Transverse colon (tissue), 4 donors: ENCODE data around the gene KRT7.

Experiments used
- CTCF ChIP-seq, 5 experiments: fragments of 200-600 bp in 3 of 5; fragments of 450-650 bp in 2 of 5; sonication (generic) in 3 of 5; IDR thresholded peaks; 1 replicate in 2 of 5; 2 replicates in 3 of 5; pipeline ENCODE4 v1.5.1; 2016 to 2017; ENCODE audit warnings: antibody characterized with exemption in 5 of 5, inconsistent platforms in 3 of 5, mild to moderate bottlenecking in 2 of 5, moderate library complexity in 1 of 5
- EP300 ChIP-seq: sonication (generic); formaldehyde crosslinking; IDR thresholded peaks from one replicate; pipeline ENCODE4 v1.6.1; 2017; ENCODE audit warnings: antibody characterized with exemption, low read depth
- POLR2AphosphoS5 ChIP-seq, 3 donors: sonication (generic); formaldehyde crosslinking; IDR thresholded peaks; one replicate each; pipeline ENCODE4 v1.6.1; 2016; ENCODE audit warnings: antibody characterized with exemption in 3 of 3

GRCh38 chr12:52277486-52278245 is 44.6 kb downstream of the KRT7 start:
- TF ChIP-seq CTCF (IDR thresholded peaks at IDR 0.05) = no peak
- TF ChIP-seq POLR2AphosphoS5 (IDR thresholded peaks at IDR 0.05) = no peak
- no peak for TF ChIP-seq EP300
